Nucleus accumbens (tissue), 56 donors: Measurements from ENCODE around the gene TANGO2.

Experiments used
- DNase-seq, 56 donors: peaks; one replicate each; lab custom pipeline; 2025; lab: John Stamatoyannopoulos, UW

Gene TANGO2

GRCh38 chr22:20036535-20037392 lies 15.9 kb downstream of the TANGO2 start:
- no peak for DNase-seq

DNA sequence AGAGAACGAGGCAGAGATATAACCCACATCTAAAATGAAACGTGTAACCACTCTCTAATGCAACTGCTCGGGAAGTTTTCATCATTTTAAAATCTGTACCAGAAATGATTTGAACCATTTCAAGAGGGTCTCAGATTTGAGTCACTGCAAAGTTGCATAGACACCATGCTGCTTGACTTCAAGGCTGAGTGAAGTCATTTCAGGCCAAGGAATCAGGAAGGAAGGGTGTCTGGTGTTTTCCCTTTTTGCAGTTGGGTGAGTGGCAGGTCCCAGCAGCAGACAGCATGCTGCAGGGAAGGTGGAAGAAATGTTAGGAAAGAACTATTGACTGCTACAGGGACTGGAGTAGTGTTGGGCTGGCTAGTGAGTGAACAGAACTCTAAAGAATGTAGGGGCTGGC lies 16.5 kb downstream of the TANGO2 start:
- no peak for DNase-seq

DNA sequence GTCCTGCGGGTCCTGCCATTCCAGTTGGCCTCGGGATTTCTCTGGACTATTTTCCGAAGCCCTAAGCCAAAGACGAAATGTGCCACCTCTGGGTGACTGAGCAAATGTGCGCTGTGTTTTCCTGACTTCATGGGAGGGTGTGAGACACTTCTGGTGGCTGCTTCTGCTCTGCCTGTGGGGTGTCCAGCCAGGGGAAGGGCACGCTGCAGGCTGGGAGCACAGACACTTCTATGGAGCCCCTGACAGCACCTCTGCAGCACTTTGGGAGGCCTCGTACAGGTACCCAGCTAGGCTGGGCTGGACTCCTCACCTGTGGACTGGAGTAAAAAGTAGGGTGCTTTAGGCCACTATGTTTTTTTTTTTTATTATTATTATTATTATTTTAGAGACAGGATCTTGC lies 17.7 kb downstream of the TANGO2 start:
- no peak for DNase-seq

DNA sequence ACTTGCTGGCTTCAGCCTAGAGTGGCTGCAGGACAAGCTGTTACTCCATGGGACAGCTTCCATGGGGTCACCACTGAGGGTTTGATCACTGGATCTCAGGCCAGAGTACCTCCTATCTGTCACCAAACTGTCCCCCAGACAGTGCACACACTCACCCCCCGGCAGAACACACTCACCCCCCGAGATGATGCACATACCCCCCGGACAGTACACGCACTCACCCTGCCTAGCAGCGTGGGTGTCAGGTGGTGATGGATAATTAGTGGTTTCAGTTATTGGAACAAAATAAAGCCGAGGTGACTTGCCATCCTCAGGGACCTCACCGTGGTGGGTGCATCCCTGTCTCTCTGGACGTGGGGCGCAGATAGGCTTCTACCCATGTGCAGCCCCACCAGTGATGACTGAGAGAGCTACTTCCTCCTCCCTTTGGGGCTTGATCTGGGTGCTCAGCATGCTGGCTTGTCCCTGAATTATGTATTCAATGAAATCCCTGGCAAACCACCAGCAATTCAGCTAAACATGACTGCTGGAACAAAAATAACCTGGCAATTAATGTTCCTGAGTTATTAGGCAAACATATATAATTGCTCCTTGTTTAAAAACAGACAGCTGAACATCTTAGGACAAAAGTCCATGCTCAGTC lies 18.9 kb downstream of the TANGO2 start:
- no peak for DNase-seq

DNA sequence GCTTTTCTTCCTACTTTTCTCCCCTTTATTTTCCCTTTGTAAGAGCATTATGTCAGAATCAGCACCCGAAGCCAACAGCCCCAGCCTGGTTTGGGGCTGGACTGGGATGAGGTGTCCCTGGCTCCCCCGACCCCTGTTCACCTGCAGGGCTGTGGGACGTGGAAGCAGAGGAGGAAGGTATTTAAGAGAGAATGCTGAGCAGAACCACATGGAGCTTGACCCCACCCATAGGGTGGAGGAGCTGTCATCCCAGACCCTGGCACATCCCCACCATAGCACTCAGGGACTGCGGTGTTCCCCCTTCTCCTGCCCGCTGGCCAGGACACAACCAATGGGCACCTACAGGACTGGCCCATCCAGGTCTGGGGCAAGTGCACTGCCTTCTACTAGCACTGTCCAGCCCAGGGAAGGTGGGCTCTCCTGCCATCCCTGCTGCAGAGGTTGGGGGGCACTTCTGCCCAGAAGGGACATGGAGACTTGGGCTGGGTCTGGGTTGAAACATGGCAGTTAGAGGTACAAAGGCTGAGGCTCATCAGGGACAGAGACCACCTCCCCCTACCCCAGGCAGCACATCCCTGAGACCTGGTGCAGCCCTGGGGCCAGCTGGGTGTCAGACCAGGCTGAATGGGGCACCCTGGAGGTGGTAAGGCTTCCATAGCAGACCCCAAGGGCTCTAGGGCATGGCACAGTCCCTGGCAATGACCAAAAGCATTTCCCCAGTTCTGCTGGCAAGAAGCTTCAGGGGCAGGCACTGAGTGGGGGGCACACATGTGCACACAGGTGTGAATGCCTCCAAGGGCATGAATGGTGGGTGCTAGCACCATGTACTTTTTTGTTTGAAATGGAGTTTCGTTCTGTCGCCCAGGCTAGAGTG lies 19.7 kb downstream of the TANGO2 start:
- DNase-seq: no peak

DNA sequence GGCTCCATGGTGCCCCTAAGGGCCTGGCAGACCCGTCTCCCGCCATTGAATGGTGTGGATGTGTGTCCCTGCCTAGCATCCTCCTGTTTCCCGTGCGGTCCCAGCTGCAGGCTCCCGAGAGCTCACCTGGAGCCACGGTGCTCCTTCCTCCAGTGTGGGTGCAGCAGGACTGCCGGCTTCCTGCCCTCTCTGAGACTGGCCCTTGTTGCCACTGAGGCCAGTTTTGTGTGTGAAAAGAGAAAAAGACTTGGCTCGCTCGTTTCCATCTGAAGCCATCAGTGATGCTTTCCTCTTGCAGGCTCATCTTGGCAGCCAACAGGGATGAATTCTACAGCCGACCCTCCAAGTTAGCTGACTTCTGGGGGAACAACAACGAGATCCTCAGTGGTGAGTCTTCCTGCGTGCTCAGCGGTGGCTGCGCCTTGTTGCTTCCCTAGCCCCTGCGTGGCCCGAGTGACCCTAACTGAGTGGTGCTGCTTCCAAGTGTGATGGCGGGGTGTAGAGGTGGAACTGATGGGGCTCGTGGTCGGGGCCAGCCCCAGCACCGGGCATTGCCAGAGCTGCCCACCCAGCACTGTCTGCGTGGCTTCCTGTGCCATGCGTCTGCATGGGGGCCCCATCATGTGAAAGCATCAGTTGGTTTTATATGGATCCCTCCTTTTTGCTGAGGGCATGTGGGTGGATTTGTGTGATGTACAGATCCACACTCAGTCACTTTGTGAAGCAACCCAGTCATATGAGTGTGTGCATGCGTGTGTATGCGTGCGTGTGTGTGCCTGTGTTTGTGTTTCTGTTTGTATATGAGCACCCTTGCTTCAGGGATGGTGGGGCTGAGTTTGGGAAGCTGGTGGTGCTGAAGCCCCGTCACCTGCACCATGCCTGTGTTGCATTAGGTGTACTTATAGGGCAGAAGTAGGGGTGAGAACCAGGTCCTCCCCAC lies 22.4 kb downstream of the TANGO2 start:
- no peak for DNase-seq

DNA sequence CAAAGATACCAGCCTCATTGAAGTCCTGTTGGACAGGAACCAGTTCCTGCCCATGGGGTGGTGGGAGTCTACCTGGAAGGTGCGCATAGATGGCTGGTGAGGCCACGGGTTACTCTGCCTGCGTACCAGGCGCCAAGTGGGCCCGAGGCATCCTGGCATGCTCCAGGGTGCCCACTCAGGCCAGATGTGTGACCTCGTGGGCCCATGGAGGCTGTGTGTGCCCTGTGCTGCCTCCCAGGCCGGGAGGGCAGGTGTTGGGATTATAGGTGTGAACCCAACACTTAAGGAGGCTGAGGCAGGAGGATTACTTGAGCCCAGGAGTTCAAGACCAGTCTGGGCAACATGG lies 23.1 kb downstream of the TANGO2 start:
- DNase-seq: no peak

DNA sequence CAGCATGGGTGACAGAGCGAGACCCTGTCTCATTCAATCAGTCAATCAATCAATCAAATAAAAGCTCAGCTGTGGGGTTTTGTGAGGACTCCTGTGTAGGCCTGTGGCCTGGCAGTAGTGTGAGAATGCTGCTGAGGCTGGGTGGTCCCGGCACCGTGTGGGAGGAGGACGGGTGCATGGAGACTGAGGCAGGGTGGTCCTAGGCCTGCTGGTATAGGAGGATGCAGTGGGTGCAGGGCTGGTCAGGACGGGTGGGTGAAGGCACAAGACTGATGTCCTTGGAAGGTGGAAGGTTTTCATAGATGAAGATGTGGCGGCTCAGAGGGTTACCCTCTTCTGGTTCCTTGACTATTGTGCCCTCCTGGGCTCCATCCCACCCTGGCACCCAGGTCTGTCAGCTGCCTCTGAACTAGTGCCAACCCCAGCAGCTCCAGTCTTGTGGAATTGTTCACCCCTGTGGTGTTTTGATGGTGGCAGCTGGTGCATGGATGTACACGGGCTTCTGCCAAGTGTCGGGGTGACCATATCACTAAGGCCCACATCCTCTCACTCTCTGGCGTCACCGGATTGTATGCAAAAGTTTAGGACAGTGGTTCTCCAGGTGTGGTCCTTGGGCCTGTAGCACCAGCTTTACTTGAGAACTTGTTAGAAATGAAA lies 23.7 kb downstream of the TANGO2 start:
- DNase-seq: no peak

DNA sequence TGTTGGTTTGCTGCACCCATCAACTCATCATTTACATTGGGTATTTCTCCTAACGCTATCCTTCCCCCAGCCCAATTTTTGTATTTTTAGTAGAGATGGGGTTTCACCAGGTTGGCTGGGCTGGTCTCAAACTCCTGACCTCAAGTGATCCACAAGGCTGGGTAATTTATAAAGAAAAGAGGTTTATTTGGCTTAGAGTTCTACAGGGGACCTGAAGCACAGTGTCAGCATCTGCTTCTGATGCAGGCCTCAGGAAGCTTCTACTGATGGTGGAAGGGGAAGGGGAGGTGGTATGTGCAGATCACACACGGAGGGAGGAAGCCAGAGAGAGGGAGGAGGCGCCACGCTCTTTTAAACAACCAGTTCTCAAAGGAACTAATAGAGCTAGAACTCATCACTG lies 25.8 kb downstream of the TANGO2 start:
- DNase-seq: no peak

DNA sequence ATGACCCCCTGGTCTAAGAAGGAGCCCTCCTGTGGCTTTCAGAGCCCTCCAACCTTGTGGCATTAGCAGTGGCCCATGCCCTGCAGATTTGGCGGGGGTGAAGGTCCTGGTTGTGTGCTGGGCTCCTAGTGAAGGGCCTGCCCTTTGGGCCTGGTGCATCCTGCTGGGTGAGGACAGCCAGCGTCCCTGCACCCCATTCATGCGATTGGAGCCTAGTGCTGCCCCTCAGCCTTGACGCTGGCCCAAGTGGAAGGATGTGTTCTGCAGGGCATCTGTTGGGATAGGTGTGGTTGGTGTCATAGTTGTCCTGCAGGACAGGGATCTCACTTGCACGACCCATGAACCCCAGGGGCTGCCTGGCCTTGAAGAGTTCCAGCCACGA lies 31.0 kb downstream of the TANGO2 start:
- DNase-seq: no peak

GRCh38 chr22:20052309-20053259 lies 31.7 kb downstream of the TANGO2 start:
- DNase-seq: no peak

DNA sequence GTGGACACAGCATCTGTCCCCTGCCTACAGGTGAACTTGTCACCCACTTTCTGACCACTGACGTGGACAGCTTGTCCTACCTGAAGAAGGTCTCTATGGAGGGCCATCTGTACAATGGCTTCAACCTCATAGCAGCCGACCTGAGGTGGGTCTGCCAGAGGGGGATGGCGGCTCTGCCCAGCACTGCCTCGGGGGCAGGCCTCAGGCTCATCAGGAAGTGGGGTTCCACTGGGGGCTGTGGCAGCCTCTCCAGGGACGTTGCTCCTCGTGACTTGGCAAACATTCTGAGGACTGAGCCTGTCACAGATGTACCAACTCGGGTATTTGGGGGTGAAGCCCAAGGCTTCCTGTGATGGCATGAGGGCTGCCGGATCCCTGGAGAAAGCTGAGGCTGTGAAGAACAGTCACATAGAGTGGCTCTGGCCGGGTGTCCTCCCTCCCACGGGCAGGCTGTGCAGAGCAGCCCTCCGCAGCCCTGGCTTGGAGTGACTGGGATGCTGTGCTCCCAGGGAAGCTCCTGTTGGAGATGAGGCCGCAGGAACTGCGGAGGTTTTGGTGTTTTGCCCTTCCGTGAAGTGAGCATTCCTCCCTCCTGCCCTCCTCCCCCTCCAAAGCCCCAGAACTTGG lies 32.6 kb downstream of the TANGO2 start:
- DNase-seq: no peak

GRCh38 chr22:20054034-20054427 lies 33.1 kb downstream of the TANGO2 start:
- DNase-seq: peak in 1 of 56 donors; percentile 25

DNA sequence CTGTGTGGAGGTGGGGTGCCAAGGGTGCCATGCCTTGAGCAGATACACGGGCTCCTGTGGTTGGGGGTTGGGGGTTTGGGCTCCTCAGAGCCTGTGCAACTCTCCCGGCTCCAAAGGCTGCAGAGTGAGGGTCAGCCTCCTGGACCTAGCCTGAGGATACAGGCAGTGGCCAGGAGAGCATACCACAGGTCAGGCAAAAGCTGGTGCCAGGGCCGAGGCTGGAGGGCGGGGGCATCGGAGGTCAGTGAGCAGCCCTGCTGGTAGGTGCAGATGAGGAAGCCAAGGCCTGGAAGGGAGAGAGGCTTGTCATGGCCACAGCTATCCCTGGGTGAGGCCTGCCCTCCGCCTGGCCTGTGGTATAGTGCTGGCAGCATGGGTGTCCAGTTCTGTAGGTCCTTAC lies 33.6 kb downstream of the TANGO2 start:
- no peak for DNase-seq

DNA sequence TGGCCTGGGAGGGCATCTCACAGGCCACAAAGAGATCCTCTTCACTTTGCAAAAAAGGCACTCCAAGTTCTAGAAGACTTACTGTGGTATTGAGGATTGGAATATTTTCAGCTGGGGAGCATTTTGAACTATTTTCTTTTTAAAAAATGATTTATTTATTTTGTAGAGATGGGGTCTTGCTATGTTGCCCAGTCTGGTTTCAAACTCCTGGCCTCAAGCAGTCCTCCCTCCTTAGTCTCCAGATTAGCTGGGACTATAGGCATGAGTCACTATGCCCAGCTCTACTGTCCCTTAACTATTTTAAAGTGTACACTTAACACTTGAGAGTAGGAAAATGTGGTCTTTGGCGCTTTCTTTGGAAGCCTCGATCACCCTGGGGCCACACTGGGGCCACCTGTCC lies 34.2 kb downstream of the TANGO2 start:
- DNase-seq: no peak

DNA sequence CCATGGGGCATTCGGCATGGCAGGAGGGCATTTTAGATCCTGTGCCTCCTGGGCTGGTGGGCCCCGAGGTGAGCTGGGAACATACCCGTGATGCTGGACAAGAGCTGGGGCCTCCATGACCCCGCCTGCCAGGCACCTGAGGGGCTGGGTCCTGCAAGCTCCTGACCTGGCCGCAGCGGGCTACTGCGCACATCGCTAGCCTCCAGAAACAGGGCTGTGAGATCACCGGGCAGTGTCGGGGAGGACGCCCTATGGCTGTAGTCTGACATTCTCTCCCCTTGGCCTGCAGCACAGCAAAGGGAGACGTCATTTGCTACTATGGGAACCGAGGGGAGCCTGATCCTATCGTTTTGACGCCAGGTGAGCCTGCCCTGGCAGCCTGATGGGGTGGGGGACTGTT lies 34.7 kb downstream of the TANGO2 start:
- DNase-seq: no peak

- DNase-seq: no peak
Measured at GRCh38 chr22:20056161-20056560, 35.3 kb downstream of the TANGO2 start.
